ENCODE measurements around the gene OR2F1. TPM values are rescaled to one million over a fixed set of nuclear protein-coding genes. Genes with fewer than 3 reads are reported as not detected.

Gene OR2F1
- total RNA-seq, 1 donor from 2014 or later = not detected

- Histone ChIP-seq H3K4me3 (no peak overlapping the region), H3K27me3 (no peaks in the 10 kb centered on the region), H3K4me1 (peaks cover 0 to 3% of the 10 kb centered on the region in 2 donors), H3K9me3 (no peaks in the 10 kb centered on the region), H3K36me3 (no peaks in the 10 kb centered on the region), H3K27ac (no peak overlapping the region)
- intact Hi-C loops (cut with DNase I) = no loop called here
- no peak for TF ChIP-seq CTCF (IDR thresholded peaks at IDR 0.05)
- DNase-seq (ENCODE audit: low spot score in 2 of 2) = no peak
Measured at GRCh38 chr7:143938379-143939243, 16.0 kb upstream of the OR2F1 start.

DNA sequence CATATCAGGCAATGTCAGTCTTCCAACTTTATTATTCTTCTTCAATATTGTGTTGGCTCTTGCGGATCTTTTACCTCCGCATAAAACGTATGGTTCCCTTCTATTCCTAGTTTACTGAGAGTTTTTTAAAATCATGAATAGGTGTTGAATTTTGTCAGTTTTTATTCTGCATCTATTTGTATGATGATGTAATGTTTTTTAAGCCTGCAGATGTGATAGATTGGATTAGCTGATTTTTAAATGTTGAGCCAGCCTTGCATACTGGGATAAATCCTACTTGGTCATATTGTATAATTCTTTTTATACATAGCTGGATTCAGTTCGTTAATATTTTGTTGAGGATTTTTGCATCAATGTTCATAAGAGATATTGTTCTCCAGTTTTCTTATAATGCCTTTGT lies 9.2 kb upstream of the OR2F1 start:
- Histone ChIP-seq H3K9me3 (no peaks in the 10 kb centered on the region), H3K36me3 (no peaks in the 10 kb centered on the region), H3K4me1 (no peaks in the 10 kb centered on the region), H3K27me3 (no peaks in the 10 kb centered on the region), H3K27ac (no peak overlapping the region), H3K4me3 (no peak overlapping the region)
- no peak for TF ChIP-seq CTCF (IDR thresholded peaks at IDR 0.05)
- no peak for DNase-seq (ENCODE audit: low spot score in 2 of 2)
- intact Hi-C loops (cut with DNase I) = no loop called here

DNA sequence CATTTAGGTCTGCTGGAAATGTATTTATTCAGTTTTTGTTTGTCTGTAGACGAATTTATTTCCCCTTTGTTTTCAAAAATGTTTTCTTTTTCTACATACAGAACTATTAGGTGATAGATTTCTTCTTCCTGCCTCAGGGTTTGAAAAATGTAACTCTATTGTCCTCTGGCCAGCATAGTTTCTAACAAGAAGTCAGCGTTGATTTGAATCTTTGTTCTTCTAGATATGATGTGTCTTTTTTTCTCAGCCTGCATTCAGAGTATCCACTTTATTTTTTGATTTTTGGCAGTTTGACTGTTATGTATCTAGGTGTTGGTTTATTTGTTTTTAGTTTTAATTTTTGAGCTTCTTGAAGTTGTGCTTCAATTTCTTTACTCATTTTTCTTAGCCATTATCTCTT lies 7.5 kb upstream of the OR2F1 start:
- Histone ChIP-seq H3K9me3 (no peaks in the 10 kb centered on the region), H3K4me1 (no peaks in the 10 kb centered on the region), H3K27ac (no peak overlapping the region), H3K36me3 (no peaks in the 10 kb centered on the region), H3K4me3 (no peak overlapping the region), H3K27me3 (no peaks in the 10 kb centered on the region)
- intact Hi-C loops (cut with DNase I) = no loop called here
- DNase-seq (ENCODE audit: low spot score in 2 of 2) = no peak
- TF ChIP-seq CTCF (IDR thresholded peaks at IDR 0.05) = no peak

DNA sequence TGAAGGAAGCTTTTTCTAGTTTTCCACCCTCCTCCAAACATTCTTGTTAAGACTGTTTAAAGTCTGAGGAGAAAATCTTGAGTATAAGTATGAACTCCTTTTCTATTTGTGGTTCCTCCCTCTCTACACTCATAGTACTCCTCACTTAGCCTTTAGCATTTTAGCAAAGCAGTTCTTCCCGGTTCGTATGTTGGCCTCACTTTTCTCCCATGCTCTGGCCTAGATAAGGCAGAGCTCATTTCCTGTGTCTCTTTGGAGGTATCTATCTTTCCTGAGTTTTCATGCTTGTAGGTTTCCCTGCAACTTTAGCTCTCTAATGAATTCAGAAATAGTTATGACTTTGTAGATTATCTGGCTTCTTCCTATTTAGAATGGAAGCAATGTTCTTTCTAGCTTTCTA lies 5.9 kb upstream of the OR2F1 start:
- no peaks in the 10 kb centered on the region for H3K36me3 ChIP-seq
- TF ChIP-seq CTCF (IDR thresholded peaks at IDR 0.05) = no peak
- no peaks in the 10 kb centered on the region for H3K27me3 ChIP-seq
- no peak overlapping the region for H3K27ac ChIP-seq
- H3K9me3 ChIP-seq = no peaks in the 10 kb centered on the region
- intact Hi-C loops (cut with DNase I) = no loop called here
- DNase-seq (ENCODE audit: low spot score in 2 of 2) = no peak
- H3K4me1 ChIP-seq = peaks cover 0 to 4% of the 10 kb centered on the region in 2 donors
- H3K4me3 ChIP-seq = no peak overlapping the region

DNA sequence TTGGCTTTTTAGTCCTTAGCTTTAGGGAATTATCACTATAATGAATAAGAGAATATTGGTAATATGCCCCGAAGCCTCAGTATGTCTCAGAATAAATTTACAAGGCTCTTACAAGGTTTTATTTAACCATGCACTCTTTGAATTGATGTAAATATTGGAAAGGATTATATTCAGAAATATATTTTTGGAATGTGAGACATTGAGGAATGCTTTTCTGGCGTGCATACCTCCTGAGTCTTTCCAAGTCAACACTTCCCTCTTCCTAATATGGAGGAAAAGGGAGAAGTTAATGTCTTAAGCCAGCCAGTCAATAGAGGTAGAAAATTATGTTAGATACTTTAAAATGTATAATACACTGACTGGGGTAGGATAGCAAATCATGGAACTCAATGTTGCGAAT lies 1.2 kb upstream of the OR2F1 start:
- Histone ChIP-seq H3K27me3 (no peaks in the 10 kb centered on the region), H3K4me1 (peaks cover 0 to 6% of the 10 kb centered on the region in 2 donors), H3K36me3 (no peaks in the 10 kb centered on the region), H3K9me3 (no peaks in the 10 kb centered on the region), H3K27ac (peak overlapping the region; percentile 11 to 13), H3K4me3 (no peak overlapping the region)
- intact Hi-C loops (cut with DNase I) = loop anchor here (10.0 kb wide), 1 partner anchor 51 kb away; the partner anchor contains the start of gene OR6B1
- no peak for DNase-seq (ENCODE audit: low spot score in 2 of 2)
- no peak for TF ChIP-seq CTCF (IDR thresholded peaks at IDR 0.05)

All from ascending aorta (tissue), 2 donors.